HG03025 (cell line): ENCODE results near the gene NPR1.
A peak's percentile ranks its signal among the peaks of the same experiment; 100 is the strongest.
"Not testable (repeated sequence)": the region's sequence is repeated elsewhere in the genome, so short reads cannot be mapped to it uniquely, and the experiment has no call there.

Source experiments
- ATAC-seq: cut with Tn5 transposase; IDR thresholded peaks from one replicate; pipeline ENCODE4 v1.9.1; 2021; ENCODE audit warnings: mild to moderate bottlenecking, moderate library complexity; ENCODE audit not compliant: unreplicated experiment, low FRiP score

Gene NPR1

GRCh38 chr1:153649137-153649862 lies 29.2 kb upstream of the NPR1 start:
- ATAC-seq, result no peak

- no peak for ATAC-seq
Observed at GRCh38 chr1:153649863-153650235, 28.6 kb upstream of the NPR1 start.

DNA sequence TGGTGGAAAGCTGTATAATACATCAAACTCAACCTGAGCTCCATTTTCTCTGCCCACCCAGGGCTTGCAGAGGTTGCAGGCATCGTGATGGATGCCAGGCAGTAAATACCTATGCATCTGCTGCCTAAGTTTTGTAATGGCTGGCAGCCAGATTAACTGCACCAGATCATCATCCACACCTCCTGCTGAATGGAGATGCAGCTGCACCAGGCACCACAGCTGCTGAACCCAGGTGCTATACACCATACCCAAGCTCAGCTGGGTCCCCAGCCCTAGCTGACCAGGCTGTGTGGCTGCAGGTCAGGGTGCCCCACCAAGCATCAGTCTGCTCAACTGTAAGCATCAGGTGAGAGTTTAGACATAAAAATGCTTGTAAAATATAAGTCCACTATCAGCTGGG lies 26.7 kb upstream of the NPR1 start:
- ATAC-seq, result no peak

GRCh38 chr1:153652805-153653500 lies 25.5 kb upstream of the NPR1 start:
- no peak for ATAC-seq

DNA sequence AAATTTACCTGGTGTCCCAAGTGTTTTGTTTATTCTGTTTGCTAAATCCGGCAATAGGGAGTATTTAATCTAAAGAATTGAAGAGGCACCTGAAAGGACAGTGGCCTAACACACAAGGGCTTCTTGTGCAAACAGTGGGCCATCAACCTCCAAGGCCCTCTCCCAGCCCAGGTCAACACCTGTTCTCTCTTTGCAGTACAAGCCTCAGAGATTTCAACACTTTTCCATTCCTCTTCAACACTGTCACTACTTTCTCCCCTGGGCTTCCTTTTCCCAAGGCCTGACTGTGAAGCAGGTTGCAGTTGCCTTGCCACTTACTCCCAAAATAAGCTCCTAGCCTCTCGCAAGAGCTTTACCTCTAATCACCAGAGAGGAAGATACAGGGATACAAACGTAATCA lies 23.2 kb upstream of the NPR1 start:
- no peak for ATAC-seq

DNA sequence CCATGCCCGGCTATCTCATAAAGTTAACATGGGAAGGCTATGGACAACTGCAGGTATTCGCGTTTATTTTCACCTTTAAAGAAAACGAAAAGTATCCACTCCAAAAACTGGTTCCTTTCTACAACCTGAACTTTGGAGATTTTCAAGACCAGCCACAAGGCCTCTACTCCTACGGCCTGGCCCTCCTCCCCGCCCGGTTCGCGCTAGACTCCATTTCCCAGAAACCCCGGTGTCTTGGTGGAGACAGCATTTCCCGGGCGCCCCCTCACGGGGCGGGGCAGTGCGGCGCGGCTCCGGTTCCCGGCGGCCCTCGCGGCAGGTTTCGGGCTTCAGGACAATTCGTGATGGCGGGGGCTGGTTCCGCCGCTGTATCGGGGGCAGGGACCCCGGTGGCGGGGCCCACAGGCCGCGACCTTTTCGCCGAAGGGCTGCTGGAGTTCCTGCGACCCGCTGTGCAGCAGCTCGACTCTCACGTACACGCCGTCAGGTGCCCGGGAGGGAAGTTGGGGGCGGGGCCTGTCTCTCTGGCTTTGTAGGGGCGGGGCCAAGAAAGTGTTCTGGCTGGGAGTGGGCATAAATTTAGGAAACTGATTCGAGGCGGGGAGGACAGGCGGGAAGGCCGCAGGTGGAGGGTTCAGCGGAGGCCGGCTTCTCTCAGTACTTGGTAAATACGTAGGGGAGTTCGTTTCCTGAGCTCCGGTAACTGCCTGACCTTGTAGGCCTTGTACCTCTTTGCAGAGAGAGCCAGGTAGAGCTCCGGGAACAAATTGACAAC lies 19.9 kb upstream of the NPR1 start, which contains the start of gene SNAPIN:
Gene SNAPIN, plus strand, starts transcription at position 304 of the 775 bp plus-strand sequence. Its CDS starts 41 bp downstream, at position 345.
- ATAC-seq, result peak; percentile 93

DNA sequence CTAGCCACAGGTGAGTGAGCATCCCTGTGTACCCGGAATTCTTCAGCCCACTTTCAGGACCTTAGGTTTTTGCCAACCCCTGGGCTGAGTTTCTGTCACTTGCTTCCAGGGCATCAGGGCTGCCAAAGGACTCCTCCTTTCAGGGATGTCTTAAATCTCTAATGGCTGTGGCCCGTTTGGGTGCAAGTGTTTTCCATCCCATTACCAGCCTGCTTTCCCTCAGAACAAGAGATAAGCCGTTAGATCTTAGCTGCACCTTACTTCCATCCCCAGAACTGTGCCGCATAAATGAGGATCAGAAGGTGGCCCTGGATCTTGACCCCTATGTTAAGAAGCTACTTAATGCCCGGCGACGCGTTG lies 19.3 kb upstream of the NPR1 start:
- no peak for ATAC-seq

DNA sequence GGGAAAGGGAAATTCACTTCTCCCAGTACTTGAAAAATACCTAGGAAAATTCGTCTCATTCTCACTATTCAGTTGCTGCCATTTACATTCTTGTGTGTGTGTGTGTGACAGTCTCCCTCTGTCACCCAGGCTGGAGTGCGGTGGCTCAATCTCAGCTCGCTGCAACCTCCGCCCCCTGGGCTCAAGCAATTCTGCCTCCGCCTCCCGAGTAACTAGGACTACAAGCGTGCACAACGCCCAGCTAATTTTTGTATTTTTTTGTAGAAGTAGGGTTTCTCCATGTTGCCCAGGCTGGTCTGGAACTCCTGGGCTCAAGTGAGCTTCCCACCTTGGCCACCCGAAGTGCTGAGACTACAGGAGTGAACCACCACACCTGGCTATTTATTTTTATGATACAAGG lies 18.8 kb upstream of the NPR1 start:
- ATAC-seq, result no peak

DNA sequence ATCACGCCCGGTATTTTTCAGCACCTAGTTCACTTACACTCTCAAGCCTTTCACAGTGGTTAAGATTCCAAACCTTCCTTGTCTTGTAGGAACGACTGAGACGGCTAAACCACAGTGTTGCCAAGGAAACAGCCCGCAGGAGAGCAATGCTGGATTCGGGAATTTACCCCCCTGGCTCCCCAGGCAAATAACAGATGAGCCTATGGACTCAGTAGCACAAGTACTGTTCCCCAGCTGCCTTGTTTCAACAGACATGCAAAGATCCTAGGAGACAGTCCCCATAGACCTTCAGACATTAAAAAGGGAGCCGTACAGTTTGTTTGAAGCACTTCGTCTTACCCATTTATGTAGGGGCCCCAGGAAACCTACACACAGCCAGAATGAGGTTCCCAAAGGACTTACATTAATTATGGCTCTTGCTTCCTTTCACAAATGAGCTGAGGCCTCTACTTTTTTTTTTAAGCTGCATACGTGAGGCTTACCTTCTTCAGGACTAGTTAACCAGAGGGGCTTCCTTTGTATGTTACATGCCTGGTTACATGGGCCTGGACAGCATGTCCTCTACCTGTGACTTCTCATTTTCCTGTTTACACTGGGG lies 17.3 kb upstream of the NPR1 start:
- no peak for ATAC-seq

DNA sequence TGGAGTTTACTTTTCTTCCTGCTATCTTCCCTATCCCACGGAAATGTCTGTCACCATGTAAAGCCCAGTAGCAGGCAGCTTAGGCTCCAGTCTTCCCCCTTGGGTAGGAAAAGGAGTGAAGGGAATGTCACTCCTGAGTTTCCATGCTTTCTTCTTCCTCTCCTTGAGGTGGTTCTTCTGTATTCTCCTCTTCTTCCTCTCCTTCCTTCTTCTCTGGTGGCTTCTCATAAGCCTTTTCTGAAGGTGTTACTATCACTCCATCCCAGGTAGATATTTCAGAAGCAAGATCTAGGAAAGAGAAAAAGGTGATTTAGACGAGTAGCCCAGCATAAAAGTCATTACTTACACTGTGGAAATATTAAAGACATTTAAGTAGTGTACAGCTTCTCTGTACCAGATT lies 16.2 kb upstream of the NPR1 start:
- ATAC-seq, result no peak

DNA sequence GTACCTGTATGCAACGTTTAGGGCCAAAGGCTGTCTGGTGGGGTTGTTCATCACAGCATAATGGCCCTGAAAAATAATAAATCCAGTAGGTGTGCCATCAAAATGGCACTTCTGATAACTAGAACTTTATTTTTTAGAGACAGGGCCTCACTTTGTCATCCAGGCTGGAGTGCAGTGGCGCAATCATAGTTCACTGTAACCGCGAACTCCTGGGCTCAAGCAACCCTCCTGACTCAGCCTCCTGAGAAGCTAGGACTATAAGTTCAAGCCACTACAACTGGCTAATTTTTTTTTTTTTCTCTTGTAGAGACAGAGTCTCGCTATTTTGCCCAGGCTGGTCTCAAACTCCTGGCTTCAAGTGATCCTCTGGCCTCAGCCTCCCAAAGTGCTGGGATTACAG lies 15.3 kb upstream of the NPR1 start:
- ATAC-seq, result no peak

- no peak for ATAC-seq
Observed at GRCh38 chr1:153667439-153667838, 11.0 kb upstream of the NPR1 start.

GRCh38 chr1:153668672-153669071 lies 9.8 kb upstream of the NPR1 start:
- ATAC-seq, result not testable (repeated sequence)

- no peak for ATAC-seq
Observed at GRCh38 chr1:153669606-153670005, 8.9 kb upstream of the NPR1 start.

DNA sequence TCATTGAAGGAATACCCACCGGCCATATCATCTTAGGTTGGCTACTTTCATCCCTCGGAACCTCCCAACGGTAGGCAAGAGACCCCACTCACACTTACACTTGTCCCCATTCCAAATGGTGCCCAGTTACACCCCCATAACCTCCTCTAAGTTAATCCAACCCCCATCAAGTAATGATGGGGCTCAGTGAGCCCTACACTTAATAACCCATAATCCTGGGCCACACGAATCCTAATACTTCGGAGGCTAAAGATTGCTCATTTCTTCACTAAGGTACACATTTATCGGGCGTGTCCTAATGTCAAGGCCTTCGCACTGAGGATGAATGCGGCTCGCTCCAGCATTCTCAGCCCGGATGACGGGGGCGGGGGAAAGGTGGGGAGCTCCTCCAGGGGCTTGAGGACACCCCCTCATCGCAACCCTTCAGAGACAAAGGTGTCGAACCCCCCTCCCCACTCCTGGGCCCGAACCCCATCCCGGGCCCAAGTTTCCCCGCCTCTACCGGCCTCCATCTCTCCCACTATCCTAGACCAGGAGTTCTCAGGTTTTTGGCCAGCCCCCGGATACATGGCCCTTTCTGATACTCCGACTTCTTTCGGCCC lies 8.1 kb upstream of the NPR1 start:
- peak; percentile 7 for ATAC-seq

- ATAC-seq, result peak; percentile 90
Observed at GRCh38 chr1:153670859-153671627, 7.4 kb upstream of the NPR1 start, which contains the start of gene ILF2. ILF2 (minus strand) TSS chr1:153670993; CDS start chr1:153670922, 71 bp downstream.

GRCh38 chr1:153671628-153672353 lies 6.7 kb upstream of the NPR1 start:
- ATAC-seq, result not testable (repeated sequence)

DNA sequence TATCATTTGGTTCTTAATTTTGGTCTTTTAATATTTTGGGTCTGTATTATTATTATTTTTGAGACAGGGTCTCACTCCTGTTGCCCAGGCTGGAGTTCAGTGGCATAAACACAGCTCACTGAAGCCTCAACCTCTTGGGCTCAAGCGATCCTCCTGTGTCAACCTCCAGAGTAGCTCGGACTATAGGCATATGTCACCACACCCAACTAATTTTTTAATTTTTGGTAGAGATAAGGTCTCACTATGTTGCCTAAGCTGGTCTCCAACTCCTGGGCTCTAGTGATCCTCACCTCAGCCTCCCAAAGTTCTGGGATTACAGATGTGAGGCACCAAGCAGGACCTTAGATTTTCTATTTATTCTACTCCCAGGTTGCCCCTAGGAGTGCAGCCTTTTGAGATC lies 5.0 kb upstream of the NPR1 start:
- ATAC-seq, result no peak
